Peyer's patch (tissue), 4 donors: ENCODE measurements around the gene KIF3B.
"Not testable (repeated sequence)": the region's sequence is repeated elsewhere in the genome, so short reads cannot be mapped to it uniquely, and the experiment has no call there.

Experiments used
- CTCF ChIP-seq, 6 experiments: fragments of 450-650 bp in 4 of 6; fragments of 200-600 bp in 2 of 6; sonication (generic) in 1 of 6; IDR thresholded peaks; one replicate each; pipeline ENCODE4 v1.5.1; 2017 to 2019; ENCODE audit warnings: antibody characterized with exemption in 6 of 6, mild to moderate bottlenecking in 3 of 6, moderate library complexity in 1 of 6
- POLR2A ChIP-seq, 2 donors: fragments of 450-650 bp; IDR thresholded peaks; one replicate each; pipeline ENCODE4 v1.5.1; 2017; ENCODE audit warnings: antibody characterized with exemption in 2 of 2, mild to moderate bottlenecking in 2 of 2, moderate library complexity in 2 of 2

- TF ChIP-seq POLR2A, CTCF (IDR thresholded peaks at IDR 0.05): not testable (repeated sequence)
Measured at GRCh38 chr20:32246208-32246607, 31.2 kb upstream of the KIF3B start.
